NCI-H748 (cell line): Measurements from ENCODE around the gene CEP164.

Experiments
- DNase-seq: peaks from one replicate; lab custom pipeline; 2025; ENCODE audit not compliant: unreplicated experiment; lab: John Stamatoyannopoulos, UW

Gene CEP164

DNA sequence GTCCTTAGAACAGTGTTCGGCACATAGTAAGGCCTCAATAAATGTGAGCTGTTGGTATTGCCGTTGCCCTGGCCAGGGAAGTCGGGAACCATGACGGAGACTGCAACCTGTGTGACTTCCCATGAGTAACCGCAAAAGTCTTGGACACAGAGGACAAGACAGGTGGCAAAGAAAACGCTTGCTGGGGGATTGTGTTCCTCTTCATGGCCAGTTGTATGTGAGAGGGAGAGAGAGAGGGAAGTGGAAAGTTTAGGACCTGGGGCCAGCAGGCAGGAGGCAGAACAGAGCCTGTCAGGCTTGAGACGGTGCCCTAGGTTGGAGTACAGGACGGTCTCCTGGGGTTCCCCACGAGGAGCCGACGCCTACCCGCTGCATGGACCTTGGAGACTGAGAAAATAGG lies 90.2 kb downstream of the CEP164 start:
- DNase-seq, result no peak

- DNase-seq, result no peak
Measured at GRCh38 chr11:117418737-117419481, 91.3 kb downstream of the CEP164 start.

DNA sequence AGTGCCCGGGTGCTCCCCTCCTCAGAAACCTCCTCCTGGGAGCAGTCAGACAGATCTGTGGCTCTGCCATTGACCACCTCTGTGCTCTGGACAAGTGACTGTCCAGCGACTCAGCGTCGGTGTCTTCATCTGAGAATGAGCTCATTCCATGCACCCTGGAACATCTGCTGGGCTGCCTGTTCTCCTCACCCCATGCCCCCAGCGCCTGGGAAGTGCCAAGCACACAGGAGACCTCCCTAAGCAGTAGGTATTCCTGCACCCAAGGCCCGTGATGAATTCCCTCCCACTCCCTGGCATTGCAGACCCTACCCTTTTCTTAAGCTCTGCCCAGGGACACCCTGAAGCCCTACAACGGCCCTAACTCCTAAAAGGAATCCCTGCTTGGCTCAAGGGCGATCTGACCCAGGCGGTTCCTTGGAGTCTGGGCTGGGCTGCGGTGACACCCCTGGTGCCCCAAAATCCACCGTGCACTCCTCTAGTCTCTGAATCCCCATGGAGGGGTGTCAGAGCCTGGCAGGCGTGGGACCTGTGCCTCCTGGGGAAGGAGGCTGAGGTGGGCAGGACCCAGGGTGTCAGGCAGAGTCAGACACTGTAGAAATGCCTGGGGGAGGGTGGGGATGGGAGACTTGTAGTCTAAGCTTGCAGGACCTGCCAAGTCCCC lies 92.0 kb downstream of the CEP164 start:
- DNase-seq, result no peak

GRCh38 chr11:117420143-117420485 lies 92.5 kb downstream of the CEP164 start:
- DNase-seq, result no peak

DNA sequence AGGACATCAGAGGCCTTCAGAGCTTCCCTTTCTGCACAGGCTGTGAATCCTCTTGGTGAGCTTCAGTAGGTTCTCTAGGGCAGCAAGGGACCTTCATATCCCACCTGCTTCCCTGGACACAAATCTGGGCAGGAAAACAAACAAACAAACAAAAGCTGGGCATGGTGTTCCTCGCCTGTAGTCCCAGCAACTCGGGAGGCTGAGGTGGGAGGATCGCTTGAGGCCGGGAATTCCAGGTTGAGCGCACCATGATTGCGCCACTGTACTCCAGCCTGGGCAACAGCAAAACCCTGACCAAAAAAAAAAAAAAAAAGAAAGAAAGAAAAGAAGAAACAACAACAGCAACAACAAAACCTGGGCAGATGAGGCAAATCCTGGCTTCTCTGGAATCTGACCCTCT lies 92.9 kb downstream of the CEP164 start:
- DNase-seq, result no peak

DNA sequence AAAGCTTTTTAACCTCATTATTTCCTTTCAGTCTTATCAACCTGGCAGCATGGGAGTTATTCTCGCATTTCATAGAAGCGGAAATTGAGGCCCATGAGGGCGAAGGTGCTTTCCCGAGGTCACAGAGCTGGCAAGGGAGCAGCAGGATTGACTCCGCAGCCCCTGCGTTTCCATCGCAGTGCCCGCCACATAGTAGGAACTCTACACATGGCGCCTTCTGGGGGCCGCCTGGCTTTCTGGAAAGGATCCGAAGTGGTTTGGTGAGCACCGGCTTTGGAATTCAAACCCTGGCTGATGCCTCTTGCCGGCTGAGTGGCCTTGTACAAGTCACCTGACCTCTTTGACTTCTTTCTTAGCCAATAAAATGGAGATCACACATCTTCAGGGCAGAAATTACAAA lies 93.4 kb downstream of the CEP164 start:
- DNase-seq, result no peak

- no peak for DNase-seq
Measured at GRCh38 chr11:117421476-117421875, 93.8 kb downstream of the CEP164 start.

DNA sequence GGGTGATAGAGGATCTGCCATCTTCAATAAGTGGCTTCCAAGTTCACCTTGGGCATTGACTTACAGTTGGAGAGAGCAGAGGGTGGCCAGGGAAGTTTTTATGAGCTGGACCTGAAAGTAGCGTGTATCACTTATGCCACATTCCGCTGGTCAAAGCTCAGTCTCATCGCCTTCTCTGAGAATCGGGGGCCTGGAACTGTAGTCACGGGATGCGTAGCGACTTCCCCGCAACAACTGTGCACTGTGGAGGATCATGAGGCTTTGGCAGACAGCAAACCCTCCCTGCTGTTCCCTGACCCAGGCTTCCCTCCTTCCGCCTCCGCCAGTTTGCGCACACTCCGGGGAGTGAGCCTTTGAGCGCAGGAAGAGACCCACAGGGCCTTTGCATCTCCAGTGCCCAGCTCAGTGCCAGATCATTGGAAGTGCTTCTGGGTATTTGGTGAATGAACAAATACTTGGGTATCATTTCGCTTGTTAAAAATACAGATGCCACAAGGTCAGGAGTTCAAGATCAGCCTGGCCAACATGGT lies 95.5 kb downstream of the CEP164 start:
- no peak for DNase-seq

- no peak for DNase-seq
Measured at GRCh38 chr11:117424781-117425180, 97.1 kb downstream of the CEP164 start.

GRCh38 chr11:117425679-117426296 lies 98.1 kb downstream of the CEP164 start:
- DNase-seq, result no peak

DNA sequence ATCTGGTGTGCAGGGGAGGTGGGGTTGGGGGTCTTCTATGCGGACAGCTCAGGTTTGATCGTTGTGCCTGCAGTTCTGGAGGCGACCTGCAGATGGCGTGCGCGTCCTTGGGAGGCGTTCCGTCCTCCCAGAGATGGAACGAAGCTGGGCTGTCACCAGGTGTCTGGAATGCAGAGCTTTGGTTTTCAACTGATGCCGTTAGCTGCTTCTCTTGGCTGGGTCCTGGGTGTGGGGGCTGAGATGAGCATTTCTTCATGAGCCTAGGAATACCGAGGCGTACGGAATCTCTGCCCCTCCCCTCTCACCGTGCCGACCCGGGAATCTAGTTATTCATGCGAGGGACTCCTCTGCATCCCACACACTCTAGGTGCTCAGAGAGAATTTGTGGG lies 98.6 kb downstream of the CEP164 start:
- DNase-seq, result peak; percentile 68

DNA sequence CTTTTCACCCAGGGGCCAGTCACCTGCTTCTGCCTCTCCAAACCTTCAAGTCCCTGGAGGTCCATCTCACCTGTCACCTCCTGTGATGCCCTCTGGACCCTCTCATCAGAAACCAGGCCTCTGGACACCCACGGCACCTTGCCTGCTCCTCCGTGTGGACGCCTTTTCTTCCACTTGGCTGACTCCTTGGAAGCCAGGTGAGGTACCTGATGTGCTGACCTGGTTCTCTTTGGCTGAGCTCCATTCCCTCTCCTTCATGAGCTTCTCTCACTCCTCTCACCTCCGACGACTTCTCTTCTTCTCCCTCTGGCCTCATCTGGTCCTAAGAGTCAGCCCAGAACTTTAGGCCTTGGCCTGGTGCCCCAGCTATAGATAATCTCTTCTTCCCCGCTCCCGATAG lies 99.3 kb downstream of the CEP164 start:
- no peak for DNase-seq

DNA sequence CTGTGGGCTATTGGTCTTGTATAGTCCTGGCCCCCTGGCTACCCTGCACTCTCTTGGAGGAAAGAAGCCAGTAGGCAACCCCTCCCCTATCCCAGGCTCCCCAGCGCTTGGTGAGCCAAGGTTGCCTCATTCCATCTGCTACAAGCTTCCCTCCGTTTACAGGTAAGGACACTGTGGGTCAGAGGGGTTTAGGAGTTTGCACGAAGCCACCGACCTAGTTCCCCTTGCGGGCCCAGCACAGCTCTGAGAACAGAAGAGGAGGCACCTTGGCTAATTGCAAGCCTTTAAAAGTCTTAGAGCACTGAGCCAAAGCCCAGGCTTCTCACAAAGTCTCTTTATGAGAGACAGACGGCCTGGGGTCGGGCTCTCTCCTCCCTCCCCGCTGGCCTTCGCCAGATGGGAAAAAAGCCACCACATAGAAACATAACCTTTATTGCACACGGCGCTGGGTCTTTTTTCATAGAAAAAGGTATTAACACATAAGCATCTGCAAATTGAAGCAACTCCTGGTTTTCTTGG lies 99.8 kb downstream of the CEP164 start:
- no peak for DNase-seq

GRCh38 chr11:117428186-117428855 lies 100.7 kb downstream of the CEP164 start:
- no peak for DNase-seq

- no peak for DNase-seq
Measured at GRCh38 chr11:117428856-117429229, 101.2 kb downstream of the CEP164 start.

GRCh38 chr11:117430293-117430955 lies 102.8 kb downstream of the CEP164 start:
- DNase-seq, result no peak

DNA sequence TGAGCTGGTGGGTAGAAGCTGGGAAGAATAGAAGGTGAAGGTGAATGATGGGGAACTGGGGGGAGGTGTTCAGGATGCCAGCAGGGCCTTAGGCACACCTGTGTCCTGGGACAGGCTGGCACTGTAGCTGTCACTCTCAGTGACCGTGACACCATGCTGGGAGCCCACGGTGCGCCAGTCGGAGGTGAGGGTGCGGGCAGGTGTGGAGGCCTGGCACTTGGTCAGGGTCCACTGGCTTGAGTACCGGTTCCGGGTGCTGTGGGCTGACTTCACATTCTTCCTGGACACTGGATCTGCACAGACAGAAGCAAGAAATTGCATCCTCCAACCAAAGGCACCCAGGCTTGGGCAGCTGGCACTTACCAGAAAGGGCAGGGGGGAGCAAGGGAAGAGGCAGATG lies 103.8 kb downstream of the CEP164 start:
- DNase-seq, result no peak

DNA sequence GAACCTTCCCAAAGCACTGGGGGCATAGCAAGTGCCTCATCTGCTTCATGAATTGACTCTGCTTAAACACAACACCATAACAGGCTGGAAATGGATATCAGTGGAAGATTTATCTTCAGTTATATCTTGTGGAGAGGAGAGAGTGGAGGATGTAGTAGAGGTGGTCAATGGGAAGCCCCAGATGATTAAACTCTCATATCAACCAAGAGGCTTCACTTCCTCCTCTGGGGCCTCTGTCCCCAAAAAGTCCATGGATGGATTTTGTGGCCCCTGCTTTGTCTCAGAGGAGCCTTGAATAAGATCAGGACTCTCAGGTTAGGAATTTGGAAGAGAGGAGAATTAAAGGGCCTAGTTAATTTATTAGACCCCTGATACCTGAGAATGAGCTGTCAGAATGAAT lies 106.1 kb downstream of the CEP164 start:
- DNase-seq, result no peak

DNA sequence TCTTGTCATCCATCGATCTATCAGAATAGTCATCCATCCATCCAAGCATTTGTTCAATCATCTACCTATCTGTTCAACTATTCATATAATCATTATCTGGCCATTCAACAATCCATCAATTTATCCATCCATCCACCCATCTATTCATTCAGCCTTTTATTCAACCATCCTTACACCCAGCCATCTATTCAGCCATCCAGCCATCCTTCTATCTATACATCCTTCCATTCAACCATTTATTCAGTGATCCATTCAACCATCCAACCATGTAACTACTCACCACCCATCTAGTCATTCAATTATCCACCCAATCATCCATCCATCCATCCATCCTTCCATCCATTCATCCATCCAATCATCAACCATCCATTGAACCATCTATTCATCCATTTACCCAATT lies 106.8 kb downstream of the CEP164 start:
- DNase-seq, result no peak

DNA sequence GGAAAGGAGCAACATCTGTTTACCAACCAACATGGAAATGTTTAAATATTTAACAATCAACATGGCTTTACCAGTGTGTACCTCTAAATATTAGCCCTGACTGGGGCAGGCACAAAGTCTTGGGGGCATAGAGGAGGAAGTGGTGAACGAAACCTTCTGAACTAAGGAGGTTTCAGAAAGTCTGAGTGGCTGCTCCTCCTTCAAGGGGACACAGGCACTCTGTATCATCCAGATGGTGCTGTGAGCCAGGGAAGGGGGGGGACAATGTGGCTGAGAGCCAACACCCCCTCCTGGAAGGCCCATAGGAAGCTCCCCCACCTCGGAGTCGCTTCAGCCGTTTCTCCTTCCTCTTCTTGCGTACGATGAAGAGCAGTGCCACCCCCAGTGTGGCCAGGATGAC lies 107.7 kb downstream of the CEP164 start:
- DNase-seq, result no peak
